Measurements from ENCODE around the gene PROSER3.

Gene PROSER3

DNA sequence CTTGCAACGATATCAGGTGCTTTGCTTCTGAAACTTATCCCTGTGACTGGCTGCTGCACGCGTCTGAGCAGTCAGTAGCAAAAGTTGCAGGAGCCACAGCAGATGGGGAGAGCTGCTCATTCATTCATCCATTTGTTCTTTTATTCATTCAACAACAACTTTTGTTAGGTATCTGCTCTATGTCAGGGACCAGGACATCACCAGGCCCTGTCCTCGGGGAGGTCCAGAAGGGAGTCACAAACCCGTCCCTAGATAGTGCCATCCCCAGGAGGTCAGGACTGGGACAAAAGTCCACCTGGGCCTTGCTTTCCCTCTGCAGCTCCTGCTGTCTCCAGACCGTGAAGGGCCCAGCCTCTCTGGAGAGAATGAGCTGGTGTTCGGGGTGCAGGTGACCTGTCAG lies 20.0 kb downstream of the PROSER3 start:
- no peak for DNase-seq

DNA sequence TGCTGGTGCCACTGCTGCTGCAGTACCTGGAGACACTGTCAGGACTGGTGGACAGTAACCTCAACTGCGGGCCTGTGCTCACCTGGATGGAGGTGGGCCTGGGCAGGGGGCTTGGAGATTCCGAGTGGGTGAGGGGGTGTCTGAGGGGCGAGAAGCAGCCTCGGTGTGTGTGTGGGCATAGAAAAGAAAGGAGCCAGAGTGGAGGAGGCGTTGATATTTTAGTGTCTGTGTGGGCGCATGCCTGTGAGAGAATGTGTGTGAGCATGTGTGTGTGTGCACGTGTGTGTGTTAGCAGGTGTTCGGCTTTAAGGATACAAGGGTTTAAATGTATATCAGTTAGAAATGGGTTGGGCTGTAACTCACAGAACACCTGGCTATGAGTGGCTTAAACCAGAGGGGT lies 21.1 kb downstream of the PROSER3 start:
- no peak for DNase-seq

- no peak for DNase-seq
These were observed 22.1 kb downstream of the PROSER3 start for GRCh38 chr19:35780058-35780457.

DNA sequence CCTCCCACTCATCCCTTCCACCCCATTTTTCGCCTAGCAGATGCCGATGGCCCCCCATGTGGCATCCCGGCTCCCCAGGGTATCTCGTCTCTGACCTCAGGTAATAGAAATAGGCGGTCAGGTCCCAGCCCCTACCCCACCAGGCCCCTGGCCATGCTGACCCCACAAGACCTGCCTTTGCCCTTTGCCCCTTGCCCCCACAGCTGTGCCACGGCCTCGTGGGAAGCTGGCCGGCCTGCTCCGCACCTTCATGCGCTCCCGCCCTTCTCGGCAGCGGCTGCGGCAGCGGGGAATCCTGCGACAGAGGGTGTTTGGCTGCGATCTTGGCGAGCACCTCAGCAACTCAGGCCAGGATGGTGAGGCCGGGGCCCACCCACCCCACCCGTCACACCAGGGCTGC lies 22.7 kb downstream of the PROSER3 start:
- DNase-seq, result no peak

GRCh38 chr19:35781650-35782049 lies 23.7 kb downstream of the PROSER3 start:
- no peak for DNase-seq

DNA sequence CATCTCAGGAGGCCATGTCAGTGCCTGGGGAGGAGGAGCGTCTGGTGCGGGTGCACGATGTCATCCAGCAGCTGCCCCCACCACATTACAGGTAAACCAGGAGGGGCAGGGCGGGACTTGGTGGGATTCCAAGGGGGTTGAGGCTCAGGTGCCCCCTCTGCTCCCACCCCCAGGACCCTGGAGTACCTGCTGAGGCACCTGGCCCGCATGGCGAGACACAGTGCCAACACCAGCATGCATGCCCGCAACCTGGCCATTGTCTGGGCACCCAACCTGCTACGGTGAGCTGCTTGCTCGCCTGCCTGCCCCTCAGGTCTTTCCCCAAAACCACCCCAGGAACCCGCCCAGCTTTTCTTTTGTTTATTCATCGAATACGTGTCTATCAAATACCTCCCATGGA lies 24.6 kb downstream of the PROSER3 start:
- no peak for DNase-seq

DNA sequence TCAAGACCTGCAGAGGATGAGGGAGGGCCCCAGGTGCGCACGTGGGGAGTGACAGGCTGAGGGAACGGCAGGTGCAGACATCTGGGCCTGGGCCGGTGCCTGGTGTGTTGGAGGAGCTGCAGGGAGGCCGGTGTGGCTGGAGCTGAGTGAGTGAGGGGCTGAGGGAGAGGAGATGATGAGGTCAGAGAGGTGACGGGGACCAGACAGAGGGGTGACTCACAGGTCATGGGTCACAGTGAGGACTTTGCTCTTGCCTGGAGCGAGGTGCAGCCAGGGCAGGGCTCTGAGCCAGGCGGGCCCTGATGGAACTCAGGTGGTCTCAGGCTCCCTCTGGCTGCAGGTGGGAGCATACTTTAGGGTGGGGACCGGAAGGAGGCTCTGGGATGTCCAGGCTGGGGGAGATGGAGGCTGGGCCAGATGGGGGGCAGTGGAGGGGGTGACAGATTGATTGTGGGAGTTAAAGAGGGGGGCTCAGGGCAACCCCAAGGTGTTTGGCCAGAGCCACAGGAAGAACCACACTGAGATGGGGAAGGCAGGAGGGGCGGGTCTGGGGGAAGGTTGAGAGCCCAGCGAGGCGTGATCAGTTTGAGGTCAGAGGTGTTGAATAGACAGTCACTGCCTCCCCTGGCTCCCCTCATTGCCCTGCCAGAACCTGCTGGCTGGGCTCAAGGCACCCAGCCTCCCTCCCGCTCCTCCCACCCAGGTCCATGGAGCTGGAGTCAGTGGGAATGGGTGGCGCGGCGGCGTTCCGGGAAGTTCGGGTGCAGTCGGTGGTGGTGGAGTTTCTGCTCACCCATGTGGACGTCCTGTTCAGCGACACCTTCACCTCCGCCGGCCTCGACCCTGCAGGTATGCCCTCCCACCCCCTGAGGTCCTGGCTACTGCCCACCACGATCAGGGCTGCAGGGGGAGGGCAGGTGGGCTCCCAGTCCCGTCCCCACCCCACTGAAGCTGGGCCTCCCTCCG lies 25.8 kb downstream of the PROSER3 start:
- no peak for DNase-seq

DNA sequence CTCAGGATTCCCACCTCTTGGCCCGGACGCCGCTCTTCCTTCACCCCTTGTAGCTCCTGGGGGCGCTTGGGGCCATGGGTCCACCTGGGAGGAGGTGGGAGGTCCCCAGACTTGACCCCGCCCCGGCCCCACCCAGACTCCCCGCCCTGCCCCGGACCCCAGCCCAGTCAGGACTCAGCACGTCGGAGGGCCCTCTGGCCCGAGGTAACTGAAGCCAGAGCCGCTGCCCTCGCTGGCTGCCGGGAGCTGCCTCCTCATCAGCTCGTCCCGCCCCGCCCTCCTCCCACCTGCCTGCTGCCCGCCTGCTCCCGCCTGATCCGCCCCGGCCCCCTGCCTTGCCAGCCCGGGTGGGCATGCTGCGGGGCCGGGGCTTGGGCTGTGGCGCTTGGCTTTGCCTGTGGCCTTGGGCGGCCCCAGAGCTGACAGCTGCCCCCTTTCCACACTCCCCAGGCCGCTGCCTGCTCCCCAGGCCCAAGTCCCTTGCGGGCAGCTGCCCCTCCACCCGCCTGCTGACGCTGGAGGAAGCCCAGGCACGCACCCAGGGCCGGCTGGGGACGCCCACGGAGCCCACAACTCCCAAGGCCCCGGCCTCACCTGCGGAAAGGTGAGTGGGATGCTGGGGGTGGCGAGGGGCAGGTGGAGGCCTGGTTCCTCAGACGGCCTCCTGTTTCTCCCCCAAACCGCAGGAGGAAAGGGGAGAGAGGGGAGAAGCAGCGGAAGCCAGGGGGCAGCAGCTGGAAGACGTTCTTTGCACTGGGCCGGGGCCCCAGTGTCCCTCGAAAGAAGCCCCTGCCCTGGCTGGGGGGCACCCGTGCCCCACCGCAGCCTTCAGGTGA lies 26.7 kb downstream of the PROSER3 start:
- no peak for DNase-seq

DNA sequence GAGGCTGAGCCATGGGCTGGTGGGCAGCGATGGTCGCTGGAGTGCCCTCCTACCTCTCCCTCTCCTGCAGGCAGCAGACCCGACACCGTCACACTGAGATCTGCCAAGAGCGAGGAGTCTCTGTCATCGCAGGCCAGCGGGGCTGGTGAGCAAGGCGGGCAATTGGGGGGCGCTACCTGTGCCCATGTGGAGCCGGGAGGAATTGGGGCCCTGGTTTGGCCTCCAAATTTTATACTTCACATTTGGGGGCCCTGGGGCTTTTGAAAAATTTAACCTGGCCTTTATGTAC lies 27.3 kb downstream of the PROSER3 start:
- no peak for DNase-seq

DNA sequence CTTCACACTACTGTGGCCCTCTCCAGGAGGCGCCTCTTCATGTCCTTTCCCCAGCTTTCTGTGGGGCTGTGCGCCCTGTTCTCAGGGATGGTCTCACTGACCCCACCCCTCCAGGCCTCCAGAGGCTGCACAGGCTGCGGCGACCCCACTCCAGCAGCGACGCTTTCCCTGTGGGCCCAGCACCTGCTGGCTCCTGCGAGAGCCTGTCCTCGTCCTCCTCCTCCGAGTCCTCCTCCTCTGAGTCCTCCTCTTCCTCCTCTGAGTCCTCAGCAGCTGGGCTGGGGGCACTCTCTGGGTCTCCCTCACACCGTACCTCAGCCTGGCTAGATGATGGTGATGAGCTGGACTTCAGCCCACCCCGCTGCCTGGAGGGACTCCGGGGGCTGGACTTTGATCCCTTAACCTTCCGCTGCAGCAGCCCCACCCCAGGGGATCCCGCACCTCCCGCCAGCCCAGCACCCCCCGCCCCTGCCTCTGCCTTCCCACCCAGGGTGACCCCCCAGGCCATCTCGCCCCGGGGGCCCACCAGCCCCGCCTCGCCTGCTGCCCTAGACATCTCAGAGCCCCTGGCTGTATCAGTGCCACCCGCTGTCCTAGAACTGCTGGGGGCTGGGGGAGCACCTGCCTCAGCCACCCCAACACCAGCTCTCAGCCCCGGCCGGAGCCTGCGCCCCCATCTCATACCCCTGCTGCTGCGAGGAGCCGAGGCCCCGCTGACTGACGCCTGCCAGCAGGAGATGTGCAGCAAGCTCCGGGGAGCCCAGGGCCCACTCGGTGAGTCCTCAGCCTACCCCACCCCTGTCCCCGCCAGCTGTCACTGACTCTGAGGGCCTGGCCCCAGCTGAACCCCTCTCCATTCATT lies 28.6 kb downstream of the PROSER3 start:
- DNase-seq, result no peak

- DNase-seq, result no peak
These were observed 29.3 kb downstream of the PROSER3 start for GRCh38 chr19:35787227-35787799.

DNA sequence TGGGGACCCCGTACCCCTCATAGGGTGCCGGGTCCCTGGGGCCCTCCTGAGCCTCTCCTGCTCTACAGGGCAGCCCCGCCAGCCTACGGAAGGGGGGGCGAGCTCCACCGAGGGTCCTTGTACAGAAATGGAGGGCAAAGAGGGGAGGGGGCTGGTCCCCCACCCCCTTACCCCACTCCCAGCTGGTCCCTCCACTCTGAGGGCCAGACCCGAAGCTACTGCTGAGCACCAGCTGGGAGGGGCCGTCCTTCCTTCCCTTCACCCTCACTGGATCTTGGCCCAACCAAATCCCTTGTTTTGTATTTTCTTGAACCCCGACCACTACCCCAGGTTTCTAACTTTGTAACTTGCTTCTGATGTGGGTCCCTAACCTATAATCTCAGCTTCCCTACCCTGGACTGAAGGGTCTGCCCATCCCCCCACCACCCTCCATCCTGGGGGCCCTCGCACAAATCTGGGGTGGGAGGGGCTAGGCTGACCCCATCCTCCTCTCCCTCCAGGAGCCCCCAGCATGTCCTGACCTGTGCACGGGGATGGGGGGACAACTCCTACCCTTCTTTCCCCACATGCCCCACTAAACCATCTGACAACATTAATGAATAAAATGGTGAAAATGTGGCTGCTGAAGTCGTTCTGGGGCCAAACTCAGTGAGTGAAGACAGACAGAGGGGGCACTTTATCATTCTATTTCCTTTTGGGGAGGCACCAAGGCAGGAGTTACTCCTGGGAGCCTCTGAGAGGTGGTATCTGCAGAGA lies 30.4 kb downstream of the PROSER3 start:
- no peak for DNase-seq

DNA sequence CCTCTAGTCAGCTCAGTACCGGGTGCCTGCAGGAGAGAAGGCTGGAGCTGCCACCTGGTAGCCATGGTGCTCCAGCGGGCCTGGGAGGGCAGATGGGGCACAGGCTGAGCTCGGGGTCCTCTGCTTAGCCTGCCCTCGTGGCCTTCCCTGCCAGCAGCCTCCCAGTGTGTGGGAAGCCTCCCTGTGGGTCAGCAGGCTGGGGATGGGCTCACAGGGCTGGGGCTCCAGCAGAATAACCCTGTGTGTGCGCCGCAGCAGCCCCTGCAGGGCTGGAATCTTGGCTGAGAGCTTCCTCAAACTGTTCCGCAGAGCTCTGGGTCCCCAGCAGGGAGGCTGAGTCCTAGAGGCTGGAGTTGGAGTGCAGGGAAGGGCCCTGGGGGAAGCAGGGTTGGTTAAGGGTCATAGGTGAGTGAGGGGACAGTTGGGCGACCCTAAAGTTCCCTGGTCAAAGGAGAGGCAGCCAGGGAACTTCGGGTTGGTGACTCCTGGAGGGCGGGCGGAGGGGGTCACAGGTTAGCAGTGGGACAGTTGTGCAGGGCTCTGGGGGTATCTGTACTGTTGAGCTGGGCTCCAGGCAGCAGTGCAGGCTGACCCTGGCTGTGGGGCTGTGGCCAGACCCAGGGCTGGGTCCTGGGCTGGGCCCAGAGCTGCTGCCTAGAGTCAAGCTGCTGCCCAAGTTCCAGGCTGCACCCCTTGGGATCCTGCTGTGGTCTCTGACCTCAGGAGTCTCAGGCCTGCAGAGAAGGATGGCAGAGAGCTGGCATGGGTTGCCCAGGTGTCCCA lies 31.4 kb downstream of the PROSER3 start:
- no peak for DNase-seq

GRCh38 chr19:35789978-35790944 lies 32.3 kb downstream of the PROSER3 start:
- no peak for DNase-seq

GRCh38 chr19:35790981-35791813 lies 33.2 kb downstream of the PROSER3 start:
- DNase-seq, result no peak

- DNase-seq, result no peak
These were observed 33.9 kb downstream of the PROSER3 start for GRCh38 chr19:35791814-35792279.

DNA sequence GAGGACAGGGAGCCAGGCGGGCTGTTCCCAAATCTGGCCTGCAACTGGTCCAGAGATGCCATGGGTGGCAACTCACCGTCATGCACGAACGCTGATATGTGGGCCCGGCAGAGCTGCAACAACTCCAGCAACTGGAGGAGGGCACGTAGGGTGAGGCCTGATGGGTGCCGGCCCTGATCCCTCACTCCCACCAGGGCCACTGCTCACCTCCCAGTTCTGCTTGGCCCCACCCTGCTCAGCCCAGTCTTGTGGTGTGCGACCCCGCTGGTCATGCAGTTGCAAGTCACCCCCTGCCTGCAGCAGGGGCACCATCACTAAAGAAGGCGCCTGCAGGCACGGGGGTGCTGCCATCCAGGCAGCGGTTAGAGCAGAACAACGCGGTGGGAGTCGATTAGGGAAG lies 34.3 kb downstream of the PROSER3 start:
- no peak for DNase-seq

DNA sequence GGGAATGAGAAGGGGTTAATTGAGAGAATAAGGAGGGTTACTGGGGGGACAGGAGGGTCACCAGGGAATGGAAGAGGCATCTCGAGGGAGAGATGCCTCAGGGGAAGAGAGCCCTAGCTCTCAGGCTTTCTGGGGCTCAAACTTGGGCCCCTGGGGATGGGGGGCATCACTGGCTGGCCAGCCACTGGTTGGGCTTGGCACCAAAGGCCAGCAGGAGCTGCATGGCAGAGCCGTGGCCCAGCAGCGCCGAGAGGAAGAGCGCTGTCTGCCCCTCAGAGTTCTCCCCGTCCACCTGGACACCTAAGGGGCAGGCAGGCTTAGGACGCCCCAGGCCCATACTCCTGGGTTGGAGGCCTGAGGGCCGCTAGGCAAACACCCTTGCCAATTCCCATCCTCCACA lies 34.9 kb downstream of the PROSER3 start:
- DNase-seq, result no peak
